ENCODE data around the gene CEACAM3. TPM values are rescaled to one million over a fixed set of nuclear protein-coding genes. Genes with fewer than 3 reads are reported as not detected.
"Not testable (repeated sequence)": the region's sequence is repeated elsewhere in the genome, so short reads cannot be mapped to it uniquely, and the experiment has no call there.

Gene CEACAM3
- total and polyA plus RNA-seq, 9 of the 15 experiments (the other 6 are each of a cell fraction or from before 2014, with no cell fraction given): not detected

DNA sequence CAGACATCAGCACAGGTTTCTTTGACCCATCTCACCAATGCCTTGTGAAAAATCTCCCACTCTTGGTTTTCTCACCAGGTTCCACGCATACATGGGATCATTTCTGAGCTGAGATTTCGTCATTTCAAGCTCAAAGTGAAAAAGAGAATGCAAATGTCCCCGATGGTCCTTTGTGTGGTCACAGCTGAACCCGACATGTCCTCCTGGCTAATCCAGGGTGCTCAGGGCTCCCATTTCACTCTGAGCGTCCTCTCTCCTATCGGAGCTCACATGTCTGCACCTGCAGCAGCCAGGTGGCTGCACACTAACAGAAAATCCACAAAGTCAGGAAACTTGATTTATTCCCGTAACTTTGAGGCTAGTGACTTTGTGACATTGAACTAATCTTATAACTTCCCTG lies 9.3 kb upstream of the CEACAM3 start:
- H3K36me3 ChIP-seq (ENCODE audit: control insufficient read depth, insufficient read depth, low read length): no peaks in the 10 kb centered on the region
- no peaks in the 10 kb centered on the region for H3K4me1 ChIP-seq (replicated peaks in 1 of 2; ENCODE audit: control insufficient read depth in 2 of 2, insufficient read depth in 2 of 2, low read length in 2 of 2)
- intact Hi-C loops (cut with micrococcal nuclease) (no loop called here), in situ Hi-C loops (cut with MboI) (no loop called here)
- H2AFZ ChIP-seq (ENCODE audit: low read depth, low read length): no peak overlapping the region
- H3K9ac ChIP-seq (ENCODE audit: insufficient read depth in 1 of 2, low read depth in 2 of 2, low read length in 2 of 2): no peak overlapping the region
- 2% methylated on average over 7 of the region's 7 CpGs for WGBS (ENCODE audit: insufficient coverage, low coverage, missing lambda C conversion rate)
- no peak overlapping the region for H3K4me2 ChIP-seq (ENCODE audit: insufficient read depth, low read length)
- FAIRE-seq (no peak), ATAC-seq (no peak), DNase-seq (ENCODE audit: extremely low read depth in 1 of 4, low spot score in 3 of 4) (no peak)
- CTCF ChIA-PET (ENCODE audit: low intra/inter-chr PET ratio): interaction anchor here (0.7 kb wide), 1 partner anchor 49 kb away, joined by 3 read pairs; no protein-coding TSS in a partner anchor
- no peaks in the 10 kb centered on the region for H3K79me2 ChIP-seq (ENCODE audit: control insufficient read depth, insufficient read depth, low read length)
- H3K27ac ChIP-seq (ENCODE audit: extremely low read depth, low read depth, low read length): no peak overlapping the region
- POLR2A ChIA-PET: interaction anchor here (0.7 kb wide), 1 partner anchor 11 kb away, joined by 3 read pairs; no protein-coding TSS in a partner anchor
- H3K9me1 ChIP-seq (ENCODE audit: control insufficient read depth, insufficient read depth, low read length): no peaks in the 10 kb centered on the region
- 0 out of 2 replicates have a peak, but pooled peaks cover 4% of the 10 kb centered on the region for H4K20me1 ChIP-seq (replicated peaks; ENCODE audit: control insufficient read depth, insufficient read depth, low read length)
- TF ChIP-seq ZNF274 (IDR thresholded peaks at IDR 0.05; ENCODE audit: borderline replicate concordance, low read depth, low read length) (no peak), RBM15 (IDR thresholded peaks at IDR 0.05; ENCODE audit: insufficient read depth, low read length) (no peak), SP2 (IDR thresholded peaks at IDR 0.05; ENCODE audit: extremely low read depth, low read depth, low read length, poor library complexity, severe bottlenecking) (no peak), HMG20B (CRISPR knock-in tag; IDR thresholded peaks at IDR 0.05) (no peak), GATA2 (CRISPR knock-in tag; IDR thresholded peaks at IDR 0.05) (no peak), SRSF9 (IDR thresholded peaks at IDR 0.05; ENCODE audit: borderline replicate concordance, low read depth, low read length) (no peak), ZNF146 (CRISPR knock-in tag; IDR thresholded peaks at IDR 0.05; ENCODE audit: unreplicated experiment) (no peak), ZNF140 (CRISPR knock-in tag; IDR thresholded peaks at IDR 0.05) (no peak), ZNF696 (CRISPR knock-in tag; conservative IDR thresholded peaks at IDR 0.05) (no peak), SIN3A (IDR thresholded peaks at IDR 0.05; ENCODE audit: borderline replicate concordance in 2 of 2, control insufficient read depth in 1 of 2, low read depth in 2 of 2, low read length in 2 of 2) (no peak), HDGF (IDR thresholded peaks at IDR 0.05) (no peak), CXXC5 (CRISPR knock-in tag; IDR thresholded peaks at IDR 0.05) (no peak), ZNF133 (CRISPR knock-in tag; IDR thresholded peaks at IDR 0.05) (no peak), MEF2A (IDR thresholded peaks at IDR 0.05; ENCODE audit: control insufficient read depth, low read depth, low read length) (no peak), ZNF444 (CRISPR knock-in tag; IDR thresholded peaks at IDR 0.05) (no peak), GABPA (tag; conservative IDR thresholded peaks at IDR 0.05; ENCODE audit: low read depth) (no peak), ZBTB7A (IDR thresholded peaks at IDR 0.05; ENCODE audit: borderline replicate concordance, control insufficient read depth, low read depth, low read length) (no peak)
- TF ChIP-seq, protein P1, sequence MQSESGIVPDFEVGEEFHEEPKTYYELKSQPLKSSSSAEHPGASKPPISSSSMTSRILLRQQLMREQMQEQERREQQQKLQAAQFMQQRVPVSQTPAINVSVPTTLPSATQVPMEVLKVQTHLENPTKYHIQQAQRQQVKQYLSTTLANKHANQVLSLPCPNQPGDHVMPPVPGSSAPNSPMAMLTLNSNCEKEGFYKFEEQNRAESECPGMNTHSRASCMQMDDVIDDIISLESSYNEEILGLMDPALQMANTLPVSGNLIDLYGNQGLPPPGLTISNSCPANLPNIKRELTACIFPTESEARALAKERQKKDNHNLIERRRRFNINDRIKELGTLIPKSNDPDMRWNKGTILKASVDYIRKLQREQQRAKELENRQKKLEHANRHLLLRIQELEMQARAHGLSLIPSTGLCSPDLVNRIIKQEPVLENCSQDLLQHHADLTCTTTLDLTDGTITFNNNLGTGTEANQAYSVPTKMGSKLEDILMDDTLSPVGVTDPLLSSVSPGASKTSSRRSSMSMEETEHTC (IDR thresholded peaks at IDR 0.05): no peak
- H3K27me3 ChIP-seq (ENCODE audit: control insufficient read depth in 2 of 2, insufficient read depth in 2 of 2, low read length in 2 of 2): peaks cover 12 to 28% of the 10 kb centered on the region in 2 experiments
- BruUV-seq (replicated peaks): no TSS peak
- H3K9me3 ChIP-seq (replicated peaks; ENCODE audit: control insufficient read depth, insufficient read depth, low read depth, low read length): no peaks in the 10 kb centered on the region
- no peak overlapping the region for H3K4me3 ChIP-seq

DNA sequence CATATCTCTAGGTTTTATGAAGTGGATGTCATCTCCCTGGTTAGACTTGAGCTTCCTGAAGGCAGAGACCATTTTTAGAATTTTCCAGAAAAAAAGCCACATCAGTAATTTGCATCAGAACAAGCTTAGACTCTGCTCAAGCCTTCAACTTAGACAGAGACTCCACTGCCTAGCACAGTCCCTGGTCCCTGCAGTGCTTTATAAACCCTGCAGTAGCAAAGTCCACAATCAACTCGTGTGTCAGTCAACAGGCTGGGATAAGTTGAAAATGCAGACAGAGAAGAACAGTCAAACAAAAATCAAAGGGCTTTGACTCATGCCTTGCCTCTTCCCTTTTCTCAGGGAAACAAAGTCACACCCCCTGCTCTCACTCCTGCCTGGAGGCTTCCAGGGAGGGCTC lies 7.9 kb upstream of the CEACAM3 start:
- H3K9me1 ChIP-seq (ENCODE audit: control insufficient read depth, insufficient read depth, low read length); H3K27ac ChIP-seq (ENCODE audit: extremely low read depth, low read depth, low read length); H3K9me3 ChIP-seq (replicated peaks; ENCODE audit: control insufficient read depth, insufficient read depth, low read depth, low read length); CTCF ChIA-PET (ENCODE audit: low intra/inter-chr PET ratio); H3K4me3 ChIP-seq; BruUV-seq (replicated peaks); H3K36me3 ChIP-seq (ENCODE audit: control insufficient read depth, insufficient read depth, low read length); H3K4me1 ChIP-seq (replicated peaks in 1 of 2; ENCODE audit: control insufficient read depth in 2 of 2, insufficient read depth in 2 of 2, low read length in 2 of 2); in situ Hi-C loops (cut with MboI); H3K9ac ChIP-seq (ENCODE audit: insufficient read depth in 1 of 2, low read depth in 2 of 2, low read length in 2 of 2); H3K4me2 ChIP-seq (ENCODE audit: insufficient read depth, low read length); intact Hi-C loops (cut with micrococcal nuclease); H3K79me2 ChIP-seq (ENCODE audit: control insufficient read depth, insufficient read depth, low read length); H2AFZ ChIP-seq (ENCODE audit: low read depth, low read length); POLR2A ChIA-PET; ATAC-seq; FAIRE-seq; H4K20me1 ChIP-seq (replicated peaks; ENCODE audit: control insufficient read depth, insufficient read depth, low read length); DNase-seq (ENCODE audit: extremely low read depth in 1 of 4, low spot score in 3 of 4): not testable (repeated sequence)
- peaks cover 14 to 36% of the 10 kb centered on the region in 2 experiments for H3K27me3 ChIP-seq (ENCODE audit: control insufficient read depth in 2 of 2, insufficient read depth in 2 of 2, low read length in 2 of 2)
- WGBS (ENCODE audit: insufficient coverage, low coverage, missing lambda C conversion rate): no CpG with 5 or more reads among the region's 1 CpG

All from K562 (cell line).